ENCODE results near the gene VWC2.
A peak's percentile ranks its signal among the peaks of the same experiment; 100 is the strongest.
"Not testable (repeated sequence)": the region's sequence is repeated elsewhere in the genome, so short reads cannot be mapped to it uniquely, and the experiment has no call there.

VWC2 gene

DNA sequence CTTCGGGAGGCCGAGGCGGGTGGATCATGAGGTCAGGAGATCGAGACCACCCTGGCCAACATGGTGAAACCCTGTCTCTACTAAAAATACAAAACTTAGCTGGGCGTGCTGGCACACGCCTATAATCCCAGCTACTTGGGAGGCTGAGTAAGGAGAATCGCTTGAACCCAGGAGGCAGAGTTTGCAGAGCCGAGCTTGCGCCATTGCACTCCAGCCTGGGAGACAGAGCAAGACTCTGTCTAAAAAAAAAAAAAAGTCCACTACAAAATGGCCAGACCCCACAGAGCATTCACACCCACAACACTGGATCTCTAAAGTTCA lies 78.1 kb downstream of the VWC2 start:
- DNase-seq (ENCODE audit: low read depth) = not testable (repeated sequence)

DNA sequence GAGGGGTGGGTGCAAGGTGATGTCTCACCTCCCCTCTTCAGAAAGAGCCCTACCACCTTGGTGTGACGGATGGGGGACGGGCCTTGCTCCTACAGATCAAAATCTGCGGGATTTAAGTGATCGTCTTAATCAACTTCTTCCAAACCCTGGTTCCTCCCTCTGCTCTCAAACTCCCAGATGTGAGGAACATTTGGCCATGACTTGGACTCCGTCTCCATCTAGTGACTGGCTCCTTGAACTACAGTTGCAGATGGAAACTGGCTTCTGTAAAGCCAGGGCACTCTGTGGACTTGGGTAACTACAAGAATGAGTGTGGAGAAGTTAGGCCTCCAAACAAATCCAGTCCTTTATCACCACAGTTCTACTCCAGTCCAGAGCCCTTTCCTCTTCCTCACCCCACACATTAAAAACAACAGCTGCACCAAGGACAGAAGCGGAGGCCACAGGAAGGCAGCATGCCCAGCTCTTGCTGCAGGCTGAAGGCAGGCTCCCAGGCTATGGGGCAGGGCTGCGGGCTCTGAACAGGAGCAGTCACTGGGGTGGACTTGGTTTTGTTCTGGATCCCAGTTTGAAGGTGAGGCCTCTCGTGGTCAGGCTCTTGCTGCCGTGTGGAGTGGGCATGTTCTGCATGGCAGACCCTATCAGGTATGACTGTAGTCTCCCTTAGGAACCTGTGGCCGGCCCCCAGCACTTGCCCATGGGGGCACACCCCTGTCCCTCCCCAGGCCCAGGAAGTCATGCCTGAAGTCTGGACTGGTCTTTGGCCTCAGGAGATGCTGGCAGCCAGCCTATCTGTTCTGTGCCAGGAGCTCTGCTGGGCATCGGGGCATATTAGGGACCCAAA lies 79.4 kb downstream of the VWC2 start:
- peak; percentile 9 for DNase-seq (ENCODE audit: low read depth)

DNA sequence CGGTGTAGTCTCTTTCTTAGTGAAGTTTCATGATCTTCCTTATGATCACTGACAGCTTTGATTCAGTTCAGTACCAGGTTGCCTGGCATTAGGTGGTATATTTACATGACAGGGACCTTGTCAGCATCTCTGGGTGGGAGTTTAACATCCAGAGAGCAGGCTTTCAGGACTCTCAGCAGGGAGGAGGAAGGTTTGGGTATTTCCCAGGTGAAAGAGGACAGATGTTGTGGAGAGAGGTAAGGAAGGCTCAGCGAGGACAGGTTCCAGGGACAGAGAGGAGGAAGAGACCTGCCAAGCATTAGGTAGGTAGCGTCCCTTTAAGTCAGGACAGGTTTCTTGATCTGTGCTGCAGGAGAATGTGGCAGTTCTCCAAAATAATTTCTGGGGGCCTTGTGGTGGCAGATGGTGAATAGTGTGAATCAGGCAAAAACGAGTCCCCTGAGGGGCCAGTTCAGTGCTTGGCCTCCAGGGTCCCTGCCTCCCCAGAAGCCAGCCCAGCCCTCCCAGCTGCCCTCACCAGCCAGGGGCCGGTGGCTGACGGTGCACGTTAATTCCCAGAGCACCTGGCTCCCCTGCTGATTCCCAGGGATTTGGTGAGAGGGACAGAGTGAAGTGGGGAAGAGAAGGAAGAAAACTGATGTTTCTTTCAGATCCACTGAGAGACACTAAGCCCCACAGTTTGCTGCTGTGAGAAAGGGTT lies 82.0 kb downstream of the VWC2 start:
- DNase-seq (ENCODE audit: low read depth) = no peak

DNA sequence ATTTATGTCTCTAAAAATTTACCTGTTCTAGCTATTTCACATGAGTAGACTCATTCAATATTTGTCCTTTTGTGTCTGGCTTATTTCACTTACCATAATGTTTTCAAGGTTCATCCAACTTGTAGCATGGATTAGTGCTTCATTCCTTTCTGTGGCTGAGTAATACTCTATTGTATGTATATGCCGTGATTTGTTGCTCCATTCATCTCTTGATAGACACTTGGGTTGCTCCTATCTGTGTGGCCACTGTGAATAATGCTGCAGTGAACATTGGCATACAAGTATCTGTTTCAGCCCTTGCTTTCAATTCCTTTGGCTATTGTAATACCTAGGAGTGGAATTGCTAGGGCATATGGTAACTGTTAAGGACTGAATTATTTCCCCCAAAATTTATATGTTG lies 86.9 kb downstream of the VWC2 start:
- DNase-seq (ENCODE audit: low read depth) = no peak

DNA sequence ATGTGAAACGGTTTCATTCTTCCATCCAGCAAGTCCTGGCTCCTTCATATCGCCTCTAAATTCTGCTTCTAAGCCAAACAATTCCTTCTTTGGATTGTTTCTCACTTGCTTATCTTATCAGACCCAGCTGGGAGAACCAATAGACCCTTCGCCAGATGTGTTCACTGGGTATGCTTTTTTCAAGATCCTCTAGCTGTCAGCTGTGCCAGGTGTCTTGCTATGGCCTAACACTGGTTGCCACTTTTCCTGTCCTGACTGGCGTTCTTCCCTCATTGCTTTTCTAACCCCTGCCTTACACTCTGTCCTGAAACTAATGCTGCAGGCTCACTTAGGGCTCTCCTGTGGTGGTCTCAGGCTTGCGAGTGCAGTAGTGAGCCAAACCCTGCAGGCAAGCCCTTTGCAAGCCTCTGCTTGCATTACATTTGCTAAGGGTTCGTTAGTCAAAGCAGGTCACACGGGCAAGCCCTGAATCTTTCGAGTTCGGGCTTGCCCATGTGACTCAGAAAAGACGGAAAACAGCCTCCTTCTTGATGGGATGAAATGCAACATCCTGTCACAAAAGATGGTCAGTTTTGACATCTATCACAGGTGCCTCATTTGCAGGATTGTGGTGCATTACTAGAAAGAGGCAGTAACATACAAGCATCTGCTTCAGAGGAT lies 92.8 kb downstream of the VWC2 start:
- no peak for DNase-seq (ENCODE audit: low read depth)

DNA sequence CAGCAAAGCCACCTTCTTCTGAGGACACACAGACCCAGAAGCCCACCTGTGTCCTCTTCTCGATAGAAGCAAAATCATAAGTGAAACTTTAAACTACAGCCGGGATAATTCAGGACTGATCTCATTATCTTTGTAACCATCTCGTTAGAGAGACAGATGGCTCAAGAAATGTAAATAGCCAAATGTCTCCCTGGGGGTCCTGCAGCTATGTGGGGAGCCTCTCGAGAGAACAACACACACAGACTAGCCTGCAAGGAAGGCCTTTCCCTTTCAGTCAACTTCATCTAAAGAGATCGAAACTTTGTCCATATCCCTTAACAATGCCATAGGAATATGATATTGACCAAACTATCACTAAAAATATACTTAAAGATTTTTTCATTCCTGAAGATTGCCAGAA lies 93.5 kb downstream of the VWC2 start:
- DNase-seq (ENCODE audit: low read depth) = no peak

DNA sequence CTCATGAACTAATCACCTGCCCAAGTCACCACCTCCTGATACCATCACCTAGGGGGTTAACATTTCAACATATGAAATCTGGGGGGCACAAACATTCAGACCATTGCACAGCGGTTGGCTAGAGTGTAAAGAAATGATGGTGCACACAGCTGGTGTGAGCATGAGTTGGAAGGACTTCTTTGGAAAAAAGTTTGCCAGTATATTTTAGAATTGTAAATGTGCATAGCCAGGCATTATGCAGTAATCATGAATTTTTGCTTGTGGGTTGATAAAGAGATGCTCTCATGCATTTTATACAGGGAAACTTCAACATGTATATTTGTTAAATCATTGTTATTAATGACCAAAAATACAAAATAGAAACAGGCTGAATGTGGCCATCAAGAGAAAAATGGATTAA lies 100.0 kb downstream of the VWC2 start:
- DNase-seq (ENCODE audit: low read depth) = no peak

DNA sequence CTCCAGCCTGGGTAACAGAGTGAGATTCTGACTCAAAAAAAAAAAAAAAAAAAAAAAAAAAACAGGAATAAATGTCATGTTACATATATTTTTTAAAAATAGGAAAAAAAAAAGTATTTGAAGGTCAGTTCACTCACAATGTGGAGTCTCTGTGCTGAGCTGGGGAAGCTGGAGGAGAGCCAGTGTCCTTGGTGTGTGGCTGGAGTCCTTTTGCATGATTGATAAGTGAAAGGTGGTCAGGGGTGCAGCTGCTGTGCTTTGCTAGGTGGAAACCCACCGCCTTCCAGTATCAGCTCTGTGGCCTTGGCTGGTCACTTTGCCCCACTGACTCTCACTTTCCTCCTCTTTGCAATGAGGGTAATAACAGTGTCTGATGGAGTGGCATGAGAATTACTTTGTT lies 101.9 kb downstream of the VWC2 start:
- DNase-seq (ENCODE audit: low read depth) = no peak

DNA sequence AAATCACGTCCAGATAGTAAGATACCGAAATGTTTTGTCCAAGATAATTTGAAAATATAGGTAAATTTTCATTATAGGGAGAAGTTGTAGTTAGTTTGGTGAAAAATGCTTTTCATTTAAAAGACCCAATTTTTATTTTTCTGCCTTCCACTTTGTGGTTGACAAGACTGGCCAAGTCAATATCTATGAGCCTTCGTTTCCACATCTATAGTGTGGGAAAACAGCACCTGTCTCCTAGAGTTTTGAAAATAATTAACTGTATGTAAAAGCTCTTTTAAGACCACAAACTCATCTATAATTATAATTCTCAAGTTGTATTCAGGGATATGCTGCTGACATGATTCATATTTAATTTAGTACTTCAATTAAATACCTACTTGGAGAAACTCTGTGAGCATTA lies 102.8 kb downstream of the VWC2 start:
- DNase-seq (ENCODE audit: low read depth) = no peak

DNA sequence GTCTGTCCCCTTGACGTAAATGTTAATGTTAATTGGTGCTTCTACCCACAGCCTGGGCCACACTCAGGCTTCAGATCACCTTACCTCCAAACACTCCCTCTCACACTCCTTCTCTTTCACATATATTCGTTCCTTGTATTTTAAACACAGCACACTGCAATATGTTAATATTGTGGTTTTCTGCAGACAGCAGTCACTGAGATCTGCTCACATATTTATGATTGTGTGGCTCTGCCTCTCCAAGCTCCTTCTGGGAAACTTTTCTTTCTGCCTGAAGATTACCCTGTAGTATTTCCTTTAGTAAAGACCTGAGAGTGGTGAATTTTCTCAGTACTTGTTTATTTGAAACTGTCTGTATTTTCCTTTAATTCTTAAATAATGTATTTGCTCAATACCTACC lies 104.7 kb downstream of the VWC2 start:
- DNase-seq (ENCODE audit: low read depth) = no peak

DNA sequence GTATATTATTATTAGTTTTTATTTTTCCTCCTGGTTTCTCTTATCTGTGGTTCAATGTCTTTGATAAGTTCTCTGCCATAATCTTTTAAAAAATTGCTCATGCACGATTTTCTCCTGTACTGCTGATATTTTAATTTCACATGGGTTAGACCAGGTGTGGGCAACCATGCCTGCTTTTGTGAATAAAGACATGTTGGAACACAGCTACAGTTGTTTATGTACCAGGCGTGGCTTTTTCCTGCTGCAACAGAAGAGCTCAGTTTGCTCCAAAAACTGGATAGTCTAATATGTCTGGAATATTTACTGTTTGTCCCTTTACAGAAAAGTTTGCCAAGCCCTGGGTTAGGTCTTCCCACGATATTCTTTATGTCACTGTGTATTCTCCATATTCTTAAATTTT lies 105.2 kb downstream of the VWC2 start:
- no peak for DNase-seq (ENCODE audit: low read depth)

DNA sequence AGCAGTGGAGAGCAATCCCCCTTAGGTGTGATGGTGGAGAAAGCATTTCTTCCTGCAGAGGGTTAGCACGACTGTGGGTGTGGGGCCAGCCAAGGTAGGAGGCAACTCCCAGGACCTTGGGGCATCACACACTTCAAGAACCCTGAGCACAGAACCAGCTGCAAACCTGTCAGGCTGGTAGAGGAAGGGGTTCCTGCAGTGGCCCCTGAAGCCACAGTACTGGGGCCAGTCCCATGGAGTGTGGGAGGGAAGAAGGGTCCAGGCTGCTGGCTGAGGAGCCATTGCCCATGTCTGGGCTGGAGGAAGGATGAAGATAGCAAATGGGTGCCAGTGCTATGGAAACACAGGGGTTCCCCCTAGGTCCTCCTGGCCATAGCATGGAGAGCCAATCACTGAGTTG lies 110.5 kb downstream of the VWC2 start:
- DNase-seq (ENCODE audit: low read depth) = no peak

DNA sequence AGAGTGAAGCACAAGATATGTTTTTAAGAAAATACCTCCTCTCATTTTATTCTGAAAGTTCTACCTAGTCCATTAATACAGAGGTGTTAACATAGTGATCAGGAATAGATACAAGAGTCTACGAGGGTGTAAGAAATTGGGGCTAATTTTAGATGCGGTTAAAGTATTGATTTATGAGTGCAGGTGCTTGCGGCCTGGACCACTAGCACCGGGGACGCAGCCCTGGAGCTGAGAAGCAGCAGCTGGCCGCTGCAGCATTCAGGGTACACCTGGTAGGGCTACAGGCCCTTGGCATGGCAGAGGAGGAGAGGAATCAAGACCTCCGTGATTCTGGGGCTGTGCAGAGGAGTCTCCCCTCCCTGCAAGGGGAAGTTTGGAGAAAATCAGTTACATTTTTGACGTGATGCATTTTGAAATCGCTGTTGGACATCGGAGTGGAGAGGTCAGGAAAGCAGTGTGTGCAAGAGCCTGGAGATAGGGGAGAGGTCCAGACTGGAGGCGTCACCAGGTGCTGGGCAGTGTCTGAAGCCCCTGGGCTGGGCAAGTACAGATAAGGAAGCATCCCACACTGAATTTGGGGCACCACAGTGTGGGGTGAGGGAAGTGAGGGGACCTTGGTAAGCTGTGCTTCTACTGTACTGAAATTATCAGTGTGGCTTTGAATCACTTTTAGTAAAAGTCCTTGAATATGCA lies 112.3 kb downstream of the VWC2 start:
- DNase-seq (ENCODE audit: low read depth) = no peak

DNA sequence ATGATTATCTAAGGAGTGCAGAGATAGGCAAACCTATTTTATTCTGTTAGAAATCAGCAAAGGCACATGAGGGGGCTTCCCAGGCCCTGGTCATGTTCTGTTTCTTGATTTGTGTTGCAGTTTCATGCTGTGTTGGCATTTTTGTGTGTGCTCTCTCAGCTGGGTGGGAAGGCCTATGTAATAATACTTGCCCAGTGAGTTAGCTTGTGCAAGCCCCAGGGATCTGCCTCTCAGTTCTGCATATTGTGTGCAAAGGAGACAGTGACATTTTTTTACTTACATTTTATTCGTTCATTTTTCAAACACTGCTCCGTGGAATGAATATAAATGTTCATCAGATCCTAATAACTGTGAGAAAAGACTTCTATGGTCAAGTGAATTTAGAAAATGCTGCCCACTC lies 119.0 kb downstream of the VWC2 start:
- DNase-seq (ENCODE audit: low read depth) = no peak

DNA sequence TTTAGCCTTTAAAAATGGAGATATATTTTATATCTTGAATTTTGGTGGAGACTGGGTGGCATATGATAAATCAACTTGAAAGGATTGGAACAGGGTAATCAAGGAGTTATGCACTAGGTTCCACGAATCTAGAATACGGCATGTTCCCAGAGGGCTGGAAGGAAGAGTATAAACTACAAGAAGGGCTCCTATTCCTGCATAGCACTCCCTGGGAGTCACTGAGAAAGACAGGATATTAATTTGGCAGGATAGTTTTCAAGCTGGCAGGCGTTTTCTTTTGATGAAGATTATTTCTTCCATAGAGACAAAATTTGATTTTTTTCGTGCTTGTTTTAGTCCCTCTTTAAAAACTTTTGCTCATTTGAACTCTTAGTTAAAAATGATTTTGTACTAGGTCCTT lies 119.7 kb downstream of the VWC2 start:
- DNase-seq (ENCODE audit: low read depth) = no peak

DNA sequence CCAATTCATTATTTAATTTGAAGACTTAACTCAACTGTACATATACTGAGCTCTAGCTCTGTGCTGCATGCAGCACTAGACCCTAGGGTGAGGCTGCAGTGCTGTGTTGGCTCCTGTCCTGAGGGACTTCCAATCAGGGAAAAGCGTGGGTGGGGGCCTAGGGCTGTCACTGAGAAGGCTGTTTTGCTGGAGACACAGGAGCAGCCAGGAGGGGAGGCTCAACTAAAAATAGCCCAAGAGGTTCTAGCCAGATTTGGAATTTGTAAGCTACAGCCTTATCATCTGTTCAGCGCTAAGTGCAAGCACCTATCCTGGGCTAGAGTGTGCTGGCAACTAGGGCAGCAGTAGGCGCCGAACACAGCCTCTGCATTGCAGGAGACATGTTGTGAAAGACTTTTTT lies 121.1 kb downstream of the VWC2 start:
- DNase-seq (ENCODE audit: low read depth) = no peak

DNA sequence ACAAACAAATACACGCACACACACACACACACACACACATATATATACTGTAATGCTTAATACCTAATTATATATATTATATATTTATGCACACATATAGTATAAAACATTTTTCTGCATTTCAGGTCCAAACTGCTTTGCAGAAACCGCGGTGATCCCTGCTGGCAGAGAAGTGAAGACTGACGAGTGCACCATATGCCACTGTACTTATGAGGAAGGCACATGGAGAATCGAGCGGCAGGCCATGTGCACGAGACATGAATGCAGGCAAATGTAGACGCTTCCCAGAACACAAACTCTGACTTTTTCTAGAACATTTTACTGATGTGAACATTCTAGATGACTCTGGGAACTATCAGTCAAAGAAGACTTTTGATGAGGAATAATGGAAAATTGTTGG lies 138.5 kb downstream of the VWC2 start:
- no peak for DNase-seq (ENCODE audit: low read depth)

DNA sequence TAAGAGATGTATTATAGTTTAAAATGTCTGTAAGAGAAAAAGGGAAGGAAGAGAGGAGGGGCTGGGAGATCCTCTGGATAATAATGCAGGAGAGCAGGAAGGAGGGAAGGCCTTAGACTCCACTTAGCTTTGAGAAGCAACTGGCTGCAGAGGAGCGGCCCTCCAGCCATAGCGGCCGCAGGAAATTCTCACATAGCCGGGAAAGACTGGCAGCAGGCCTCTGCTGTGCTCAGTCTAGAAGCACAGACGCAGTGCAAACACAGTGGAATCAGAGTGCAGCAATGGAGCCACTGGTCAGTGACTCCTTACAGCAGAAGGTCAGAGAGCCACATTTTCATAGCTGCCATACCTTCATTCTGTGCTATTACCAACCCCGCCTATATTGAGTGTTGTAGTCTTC lies 153.3 kb downstream of the VWC2 start:
- DNase-seq (ENCODE audit: low read depth) = no peak

DNA sequence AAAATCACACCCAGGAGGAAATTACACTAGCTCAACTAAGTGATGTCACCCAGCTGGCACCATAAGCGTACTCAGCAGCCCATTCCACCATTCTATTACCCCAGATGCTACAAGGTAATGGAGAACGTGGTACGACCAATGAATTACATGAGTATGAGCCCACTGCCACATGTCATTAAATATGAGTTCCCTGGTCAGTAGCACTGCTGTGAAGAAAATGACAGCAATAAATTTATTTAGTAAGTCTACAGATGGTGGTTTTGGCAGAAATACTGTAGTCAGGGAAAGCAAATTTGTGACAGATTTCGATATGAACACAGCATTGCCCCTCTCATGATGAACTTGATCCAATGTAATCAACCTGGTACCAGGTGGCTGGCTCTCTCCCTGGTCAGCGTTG lies 154.2 kb downstream of the VWC2 start:
- no peak for DNase-seq (ENCODE audit: low read depth)

DNA sequence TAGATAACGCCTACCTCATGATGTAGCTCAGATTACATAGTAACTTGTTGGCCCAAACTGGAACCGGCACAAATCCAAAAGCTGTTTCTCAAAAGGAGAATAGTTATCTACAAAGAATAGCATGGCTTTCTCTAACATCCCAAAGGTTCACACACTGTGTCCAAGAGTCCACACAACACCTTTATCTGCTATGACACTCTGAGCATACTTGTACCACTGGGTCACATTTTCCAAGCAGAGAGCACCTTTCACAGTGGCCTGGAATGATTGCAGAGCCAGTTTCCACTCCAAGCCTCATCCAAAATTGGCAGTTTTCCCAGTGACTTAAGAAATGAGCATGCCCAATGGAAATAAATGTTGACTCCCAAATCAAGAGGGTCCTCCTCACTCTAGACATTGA lies 155.3 kb downstream of the VWC2 start:
- no peak for DNase-seq (ENCODE audit: low read depth)

DNA sequence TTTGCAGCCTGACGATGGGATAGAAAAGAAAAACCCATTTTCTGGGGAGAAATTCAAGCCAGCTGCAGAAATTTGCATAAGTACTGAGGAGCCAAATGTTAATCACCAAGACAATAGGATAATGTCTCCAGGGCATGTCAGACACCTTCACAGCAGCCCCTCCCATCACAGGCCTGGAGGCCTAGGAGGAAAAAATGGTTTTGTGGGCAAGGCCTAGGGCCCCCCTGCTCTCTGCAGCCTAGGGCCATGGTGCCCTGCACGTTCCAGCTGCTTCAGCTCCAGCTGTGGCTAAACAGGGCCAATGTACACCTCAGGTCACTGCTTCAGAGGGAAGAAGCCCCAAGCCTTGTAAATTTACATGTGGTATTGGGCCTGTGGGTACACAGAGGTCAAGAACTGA lies 158.2 kb downstream of the VWC2 start:
- no peak for DNase-seq (ENCODE audit: low read depth)

DNA sequence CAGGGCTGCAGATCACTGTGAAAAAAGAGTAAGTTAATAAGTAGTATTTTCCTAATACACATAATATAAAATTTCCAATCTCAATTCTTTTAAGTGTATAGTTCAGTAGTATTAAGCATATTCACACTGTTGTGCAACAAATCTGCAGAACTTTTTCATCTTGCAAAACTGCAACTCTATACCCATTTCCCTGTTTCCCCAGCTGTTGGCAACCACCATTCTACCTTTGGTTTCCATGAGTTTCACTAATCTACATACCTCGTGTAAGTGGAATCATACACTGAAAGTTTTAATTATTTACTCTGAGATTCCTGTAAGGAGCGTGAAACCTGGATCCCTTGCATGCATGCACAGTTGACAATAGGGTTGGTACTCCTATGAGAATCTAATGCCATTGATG lies 164.2 kb downstream of the VWC2 start:
- no peak for DNase-seq (ENCODE audit: low read depth)

Data from EH (cell line).